Neural cell (in vitro differentiated cells): ENCODE data around the gene PACS2. TPM values are rescaled to one million over a fixed set of nuclear protein-coding genes. Genes with fewer than 3 reads are reported as not detected.

Source experiments
- H2AFZ ChIP-seq: fragments of 200-600, 300-800 bp; sonication (generic), shearing (Covaris generic); 2 replicates; pipeline ENCODE4 v1.6.0; 2014; ENCODE audit warnings: low read depth, mild to moderate bottlenecking, antibody characterized with exemption, low read length, moderate library complexity
- H3F3A ChIP-seq: fragments of 200-600 bp; shearing (Covaris generic); 2 replicates; pipeline ENCODE4 v1.6.1; 2016; ENCODE audit warnings: mild to moderate bottlenecking, moderate library complexity, mixed read lengths, antibody characterized with exemption, low read length; ENCODE audit not compliant: insufficient read depth, poor library complexity, severe bottlenecking
- H3K27ac ChIP-seq: fragments of 200-600, 300-800 bp; sonication (generic), shearing (Covaris generic); 2 replicates; pipeline ENCODE4 v1.5.1; 2014; ENCODE audit warnings: mild to moderate bottlenecking, low read length, moderate library complexity
- H3K27me3 ChIP-seq: fragments of 300-800, 200-600 bp; sonication (generic), shearing (Covaris generic); 2 replicates; pipeline ENCODE4 v1.6.0; 2014; ENCODE audit warnings: mild to moderate bottlenecking, low read depth, low read length, moderate library complexity; ENCODE audit not compliant: insufficient read depth
- H3K36me3 ChIP-seq: fragments of 300-800, 200-600 bp; sonication (generic), shearing (Covaris generic); 2 replicates; pipeline ENCODE4 v1.5.1; 2014; ENCODE audit warnings: mild to moderate bottlenecking, antibody characterized with exemption, low read length, moderate library complexity; ENCODE audit not compliant: insufficient read depth
- H3K4me2 ChIP-seq: fragments of 300-800, 200-600 bp; sonication (generic), shearing (Covaris generic); 2 replicates; pipeline ENCODE4 v1.6.0; 2014; ENCODE audit warnings: mild to moderate bottlenecking, low read length
- H3K4me3 ChIP-seq: fragments of 300-800, 200-600 bp; sonication (generic), shearing (Covaris generic); 2 replicates; pipeline ENCODE4 v1.5.1; 2014; ENCODE audit warnings: mild to moderate bottlenecking, low read length, moderate library complexity
- H3K79me2 ChIP-seq: fragments of 200-600 bp; shearing (Covaris generic); replicated peaks from 2 replicates; pipeline ENCODE4 v1.6.0; 2014; ENCODE audit warnings: mild to moderate bottlenecking, low read length, moderate library complexity; ENCODE audit not compliant: insufficient read depth
- H3K9ac ChIP-seq: fragments of 300-800, 200-600 bp; sonication (generic), shearing (Covaris generic); 2 replicates; pipeline ENCODE4 v1.6.1; 2016; ENCODE audit warnings: mild to moderate bottlenecking, low read length, mixed read lengths
- H3K9me2 ChIP-seq: fragments of 200-600 bp; shearing (Covaris generic); 2 replicates; pipeline ENCODE4 v1.6.1; 2016; ENCODE audit warnings: mild to moderate bottlenecking, low read length, mixed read lengths; ENCODE audit not compliant: insufficient read depth
- H3K9me3 ChIP-seq: fragments of 200-600, 300-800 bp; sonication (generic), shearing (Covaris generic); 2 replicates; pipeline ENCODE4 v1.6.1; 2016; ENCODE audit warnings: mild to moderate bottlenecking, mixed run types, low read length, moderate library complexity, mixed read lengths
- H4K20me1 ChIP-seq: fragments of 200-600 bp; shearing (Covaris generic); 2 replicates; pipeline ENCODE4 v1.6.1; 2016; ENCODE audit warnings: mild to moderate bottlenecking, mixed run types; ENCODE audit not compliant: insufficient read depth
- CTCF ChIP-seq: fragments of 450-650 bp; IDR thresholded peaks from 2 replicates; pipeline ENCODE4 v1.5.1; 2014; ENCODE audit warnings: antibody characterized with exemption, mild to moderate bottlenecking, moderate library complexity; ENCODE audit not compliant: poor library complexity, severe bottlenecking
- EP300 ChIP-seq: fragments of 450-650 bp; conservative IDR thresholded peaks from 2 replicates; pipeline ENCODE4 v1.6.1; 2014; ENCODE audit warnings: antibody characterized with exemption, mild to moderate bottlenecking, moderate library complexity; ENCODE audit not compliant: poor library complexity, severe bottlenecking
- EZH2 ChIP-seq: fragments of 200-600, 300-800 bp; shearing (Covaris generic), sonication (generic); IDR thresholded peaks from 2 replicates; pipeline ENCODE4 v1.6.1; 2014; ENCODE audit warnings: antibody characterized with exemption, low read length, borderline replicate concordance, mild to moderate bottlenecking; ENCODE audit not compliant: insufficient read depth, poor library complexity, severe bottlenecking
- MXI1 ChIP-seq: fragments of 450-650 bp; conservative IDR thresholded peaks from 2 replicates; pipeline ENCODE4 v1.6.1; 2014; ENCODE audit warnings: antibody characterized with exemption, mild to moderate bottlenecking; ENCODE audit not compliant: poor library complexity, severe bottlenecking
- POLR2AphosphoS5 ChIP-seq: IDR thresholded peaks from 2 replicates; pipeline ENCODE4 v1.6.1; 2012
- RAD21 ChIP-seq: fragments of 450-650 bp; conservative IDR thresholded peaks from 2 replicates; pipeline ENCODE4 v1.6.1; 2014; ENCODE audit warnings: antibody characterized with exemption, mild to moderate bottlenecking, moderate library complexity
- REST ChIP-seq: IDR thresholded peaks from 2 replicates; pipeline ENCODE4 v1.6.1; 2012; ENCODE audit warnings: borderline replicate concordance
- SMC3 ChIP-seq: fragments of 450-650 bp; conservative IDR thresholded peaks from 2 replicates; pipeline ENCODE4 v1.6.1; 2014; ENCODE audit warnings: antibody characterized with exemption, mild to moderate bottlenecking, moderate library complexity; ENCODE audit not compliant: poor library complexity
- TAF1 ChIP-seq: IDR thresholded peaks from 2 replicates; pipeline ENCODE4 v1.6.1; 2012; ENCODE audit warnings: low read depth
- polyA plus RNA-seq: library from polyadenylated mRNA; depleted of rRNA; stranded (reverse); fragments of >200 nt; gene quantifications from 2 replicates; pipeline ENCODE4 v1.2.3, GENCODE V29; 2014

PACS2 gene
- polyA plus RNA-seq, 1 donor from 2014 or later, result 77.7 TPM

- no peaks in the 10 kb centered on the region for H3K9me3 ChIP-seq
- peak overlapping the region; percentile 31 for H3K27ac ChIP-seq
- TF ChIP-seq POLR2AphosphoS5 (no peak), MXI1 (no peak), REST (no peak), CTCF (no peak), TAF1 (no peak), RAD21 (no peak), EP300 (no peak), SMC3 (no peak), EZH2 (no peak)
- H3K79me2 ChIP-seq, result peaks cover 31% of the 10 kb centered on the region
- no peak overlapping the region for H2AFZ ChIP-seq
- peak overlapping the region; percentile 86 for H3K4me3 ChIP-seq
- peak overlapping the region; percentile 94 for H3K4me2 ChIP-seq
- H3K9ac ChIP-seq, result peak overlapping the region; percentile 72
- no peaks in the 10 kb centered on the region for H3K27me3 ChIP-seq
- no peaks in the 10 kb centered on the region for H4K20me1 ChIP-seq
- peaks cover 4% of the 10 kb centered on the region for H3F3A ChIP-seq
- H3K9me2 ChIP-seq, result no peaks in the 10 kb centered on the region
- H3K36me3 ChIP-seq, result no peaks in the 10 kb centered on the region
These were observed 106.6 kb downstream of the PACS2 start for GRCh38 chr14:105420974-105421674.

- peak overlapping the region; percentile 86 for H3K4me3 ChIP-seq
- H3K9me2 ChIP-seq, result no peaks in the 10 kb centered on the region
- no peaks in the 10 kb centered on the region for H4K20me1 ChIP-seq
- no peak overlapping the region for H3K4me2 ChIP-seq
- no peaks in the 10 kb centered on the region for H3K27me3 ChIP-seq
- peak overlapping the region; percentile 72 for H3K9ac ChIP-seq
- H2AFZ ChIP-seq, result no peak overlapping the region
- H3F3A ChIP-seq, result peaks cover 4% of the 10 kb centered on the region
- no peak overlapping the region for H3K27ac ChIP-seq
- TF ChIP-seq EP300 (no peak), TAF1 (no peak), POLR2AphosphoS5 (no peak), EZH2 (no peak), RAD21 (no peak), SMC3 (no peak), CTCF (no peak), MXI1 (no peak), REST (no peak)
- peaks cover 39% of the 10 kb centered on the region for H3K79me2 ChIP-seq
- H3K36me3 ChIP-seq, result no peaks in the 10 kb centered on the region
- no peaks in the 10 kb centered on the region for H3K9me3 ChIP-seq
These were observed 107.4 kb downstream of the PACS2 start for GRCh38 chr14:105421723-105422615.
